Stimulated activated CD4-positive, alpha-beta T cell treated with anti-CD3 and anti-CD28 coated beads, Interleukin-15, amount 100 ng/mL, for 24 hours (primary cell): ENCODE results near the gene SRGAP3.
A peak's percentile ranks its signal among the peaks of the same experiment; 100 is the strongest.

Source experiments
- DNase-seq: peaks from one replicate; pipeline ENCODE4 v3.0.0-alpha.2; 2020

Gene SRGAP3

GRCh38 chr3:8980756-8981257 is 268.6 kb downstream of the SRGAP3 start:
- DNase-seq: no peak

- no peak for DNase-seq
Measured at GRCh38 chr3:8979262-8979661, 270.2 kb downstream of the SRGAP3 start.

GRCh38 chr3:8978551-8978950 is 270.9 kb downstream of the SRGAP3 start:
- DNase-seq: no peak

- no peak for DNase-seq
Measured at GRCh38 chr3:8976540-8977182, 272.8 kb downstream of the SRGAP3 start.

GRCh38 chr3:8975081-8976020 is 274.1 kb downstream of the SRGAP3 start:
- DNase-seq: no peak

- no peak for DNase-seq
Measured at GRCh38 chr3:8974458-8974857, 275.0 kb downstream of the SRGAP3 start.

GRCh38 chr3:8972639-8973038 is 276.8 kb downstream of the SRGAP3 start:
- no peak for DNase-seq

GRCh38 chr3:8970971-8971589 is 278.4 kb downstream of the SRGAP3 start:
- peak; percentile 76 for DNase-seq

GRCh38 chr3:8969241-8969640 is 280.2 kb downstream of the SRGAP3 start:
- no peak for DNase-seq

GRCh38 chr3:8968375-8968882 is 281.0 kb downstream of the SRGAP3 start:
- DNase-seq: no peak

- no peak for DNase-seq
Measured at GRCh38 chr3:8967553-8967952, 281.9 kb downstream of the SRGAP3 start.

- no peak for DNase-seq
Measured at GRCh38 chr3:8966820-8967348, 282.6 kb downstream of the SRGAP3 start.

GRCh38 chr3:8966150-8966819 is 283.2 kb downstream of the SRGAP3 start:
- no peak for DNase-seq

GRCh38 chr3:8964436-8965370 is 284.7 kb downstream of the SRGAP3 start:
- no peak for DNase-seq

- peak; percentile 94 for DNase-seq
Measured at GRCh38 chr3:8963137-8963853, 286.2 kb downstream of the SRGAP3 start, which contains the start of gene RAD18. Gene RAD18, minus strand, starts transcription at chr3:8963472. Its CDS starts 87 bp downstream, at chr3:8963385.

GRCh38 chr3:8962226-8962861 is 287.1 kb downstream of the SRGAP3 start:
- DNase-seq: no peak

GRCh38 chr3:8959668-8960067 is 289.8 kb downstream of the SRGAP3 start:
- no peak for DNase-seq

- no peak for DNase-seq
Measured at GRCh38 chr3:8954938-8955763, 294.3 kb downstream of the SRGAP3 start.

GRCh38 chr3:8953313-8953712 is 296.1 kb downstream of the SRGAP3 start:
- DNase-seq: no peak
